ENCODE measurements around the gene CFAP157. TPM values are rescaled to one million over a fixed set of nuclear protein-coding genes. Genes with fewer than 3 reads are reported as not detected.

The CFAP157 gene
- total and polyA plus RNA-seq, 2 donors (not counting 3 experiments of a cell fraction or from before 2014, with no cell fraction given), result 0.03 TPM; not detected in 1

- dilution Hi-C loops (cut with MboI; ENCODE audit: extremely low pct_ligation_motif_present, low sequenced_read_pairs), result no loop called here
Observed at GRCh38 chr9:127758843-127759242, 52.1 kb downstream of the CFAP157 start.

More at GRCh38 chr9:127758843-127759242, 52.1 kb downstream of the CFAP157 start:
- FAIRE-seq (no peak), DNase-seq (ENCODE audit: low read depth, low spot score) (no peak)
- peaks cover 42% of the 10 kb centered on the region for H3K4me1 ChIP-seq (ENCODE audit: control insufficient read depth, extremely low read depth, insufficient read depth, low read length)
- H3K79me2 ChIP-seq (ENCODE audit: control insufficient read depth, insufficient read depth, low read length), result peaks cover 41% of the 10 kb centered on the region
- ChIA-PET POLR2A (interaction anchor here (1.4 to 1.7 kb wide), 2 partner anchors 12 to 24 kb away, joined by 3 to 6 read pairs; no protein-coding TSS in a partner anchor), CTCF (interaction anchor here (0.6 to 0.9 kb wide), 2 partner anchors 24 to 108 kb away, joined by 3 read pairs; partner anchors contain the start of gene TOR2A)
- intact Hi-C loops (cut with micrococcal nuclease), result no loop called here
- TF ChIP-seq MAX (IDR thresholded peaks at IDR 0.05; ENCODE audit: insufficient read depth, insufficient read length) (no peak), JUN (IDR thresholded peaks at IDR 0.05; ENCODE audit: borderline replicate concordance, insufficient read depth, insufficient read length, low read depth) (no peak), EZH2 (IDR thresholded peaks at IDR 0.05; ENCODE audit: borderline replicate concordance, low read depth, low read length, severe bottlenecking) (no peak), POLR2AphosphoS5 (IDR thresholded peaks at IDR 0.05; ENCODE audit: insufficient read depth, low read depth, low read length) (no peak), FOS (IDR thresholded peaks at IDR 0.05; ENCODE audit: borderline replicate concordance, insufficient read depth, low read length) (no peak), GATA2 (IDR thresholded peaks at IDR 0.05; ENCODE audit: insufficient read depth, insufficient read length, low read depth, low read length) (no peak), CTCF (IDR thresholded peaks at IDR 0.05; ENCODE audit: extremely low read depth in 1 of 2, insufficient read depth in 1 of 2, low read depth in 1 of 2, low read length in 2 of 2) (no peak), MYC (IDR thresholded peaks at IDR 0.05; ENCODE audit: low read depth, low read length) (no peak), POLR2A (IDR thresholded peaks at IDR 0.05; ENCODE audit: low read depth, low read length) (no peak)
- H3K9ac ChIP-seq (replicated peaks; ENCODE audit: extremely low read depth, insufficient read depth, low read length), result no peak overlapping the region
- no peak overlapping the region for H3K4me2 ChIP-seq (ENCODE audit: insufficient read depth, low read length)
- no peak overlapping the region for H3K4me3 ChIP-seq (replicated peaks in 1 of 3; ENCODE audit: insufficient read depth in 1 of 3, low read depth in 1 of 3, low read length in 3 of 3)
- no peak overlapping the region for H2AFZ ChIP-seq (ENCODE audit: low read depth, low read length)
- no peak overlapping the region for H3K27ac ChIP-seq (ENCODE audit: insufficient read depth, low read depth, low read length)
- no TSS peak for BruUV-seq (replicated peaks)
- no peaks in the 10 kb centered on the region for H3K27me3 ChIP-seq (ENCODE audit: control insufficient read depth in 2 of 2, insufficient read depth in 2 of 2, low read length in 2 of 2)
- no peaks in the 10 kb centered on the region for H3K9me1 ChIP-seq (replicated peaks; ENCODE audit: control insufficient read depth, extremely low read depth, insufficient read depth, low read length)
- peaks cover 6 to 20% of the 10 kb centered on the region in 2 experiments for H3K36me3 ChIP-seq (ENCODE audit: control insufficient read depth in 2 of 2, extremely low read depth in 1 of 2, insufficient read depth in 2 of 2, low read length in 2 of 2)
- no peaks in the 10 kb centered on the region for H4K20me1 ChIP-seq (replicated peaks; ENCODE audit: control insufficient read depth, extremely low read depth, insufficient read depth, low read length)
- H3K9me3 ChIP-seq (replicated peaks; ENCODE audit: control insufficient read depth, insufficient read depth, low read length), result no peaks in the 10 kb centered on the region

All from endothelial cell of umbilical vein (primary cell).